Activated CD4-positive, alpha-beta memory T cell treated with anti-CD3 and anti-CD28 coated beads, Interleukin-2, amount 10 ng/mL, durations not matched to agents 7 days and 5 days (primary cell): ENCODE results near the gene NR3C2. TPM values are rescaled to one million over a fixed set of nuclear protein-coding genes. Genes with fewer than 3 reads are reported as not detected.

Source experiments
- CTCF ChIA-PET: fragments of 350-600 bp; sonication (Branson Sonifier 250); formaldehyde crosslinking; loops from one replicate; lab custom pipeline; 2021; ENCODE audit warnings: antibody characterized with exemption, inconsistent platforms; lab: Charles Lee
- POLR2A ChIA-PET: fragments of 350-600 bp; sonication (Branson Sonifier 250); formaldehyde crosslinking; loops from one replicate; lab custom pipeline; 2021; ENCODE audit warnings: antibody characterized with exemption; lab: Charles Lee
- DNase-seq: peaks from one replicate; pipeline ENCODE4 v3.0.0-alpha.2; 2020
- H3K27ac Mint-ChIP-seq: one replicate; pipeline ENCODE4 v1.8.0; 2021; ENCODE audit warnings: mild to moderate bottlenecking, mixed read lengths
- H3K27me3 Mint-ChIP-seq: one replicate; pipeline ENCODE4 v1.8.0; 2021; ENCODE audit warnings: mixed read lengths
- H3K36me3 Mint-ChIP-seq: one replicate; pipeline ENCODE4 v1.8.0; 2021; ENCODE audit warnings: low read depth, mixed read lengths
- H3K4me1 Mint-ChIP-seq: one replicate; pipeline ENCODE4 v1.8.0; 2021; ENCODE audit warnings: mixed read lengths
- H3K4me3 Mint-ChIP-seq: one replicate; pipeline ENCODE4 v1.8.0; 2021; ENCODE audit warnings: mild to moderate bottlenecking, mixed read lengths
- H3K9me3 Mint-ChIP-seq: one replicate; pipeline ENCODE4 v1.8.0; 2021; ENCODE audit warnings: mixed read lengths
- total RNA-seq, 2 experiments: library from RNA; stranded (reverse); gene quantifications; one replicate each; pipeline ENCODE4 v1.2.3, GENCODE V29; 2021

Gene NR3C2
- total RNA-seq, 2 experiments from 2014 or later: 4.1 to 5.0 TPM

GRCh38 chr4:148054275-148054674 is 387.9 kb downstream of the NR3C2 start:
- Mint-ChIP-seq H3K9me3 (no peaks in the 10 kb centered on the region), H3K36me3 (peaks cover 13% of the 10 kb centered on the region), H3K4me1 (peaks cover 84% of the 10 kb centered on the region), H3K27me3 (no peaks in the 10 kb centered on the region), H3K4me3 (no peak overlapping the region), H3K27ac (peak overlapping the region; percentile 31)
- ChIA-PET POLR2A (interaction anchor here (1.2 to 5.8 kb wide), 2 partner anchors 110 to 389 kb away, joined by 3 to 40 read pairs; partner anchors contain the start of gene NR3C2), CTCF (no interaction called here)
- no peak for DNase-seq

- CTCF ChIA-PET: no interaction called here
- Mint-ChIP-seq H3K9me3 (no peaks in the 10 kb centered on the region), H3K4me1 (peaks cover 76% of the 10 kb centered on the region), H3K4me3 (no peak overlapping the region), H3K36me3 (peaks cover 16% of the 10 kb centered on the region), H3K27ac (peak overlapping the region; percentile 50), H3K27me3 (no peaks in the 10 kb centered on the region)
- POLR2A ChIA-PET: interaction anchor here (1.1 to 5.8 kb wide), 4 partner anchors 109 to 390 kb away, joined by 3 to 40 read pairs (median 7); partner anchors contain the start of genes ARHGAP10 and NR3C2
- no peak for DNase-seq
Observed at GRCh38 chr4:148053298-148054003, 388.8 kb downstream of the NR3C2 start.

- CTCF ChIA-PET: interaction anchor here (0.8 to 1.3 kb wide), 3 partner anchors 9 to 70 kb away, joined by 3 to 4 read pairs (median 3); no protein-coding TSS in a partner anchor
- peak; percentile 53 for DNase-seq
- POLR2A ChIA-PET: interaction anchor here (0.7 to 5.8 kb wide), 8 partner anchors 8 to 1981 kb away, joined by 3 to 40 read pairs (median 6); partner anchors contain the start of genes ARHGAP10 and NR3C2
- H3K27me3 Mint-ChIP-seq: no peaks in the 10 kb centered on the region
- H3K36me3 Mint-ChIP-seq: peaks cover 21% of the 10 kb centered on the region
- no peaks in the 10 kb centered on the region for H3K9me3 Mint-ChIP-seq
- peaks cover 66% of the 10 kb centered on the region for H3K4me1 Mint-ChIP-seq
- no peak overlapping the region for H3K4me3 Mint-ChIP-seq
- peak overlapping the region; percentile 68 for H3K27ac Mint-ChIP-seq
Observed at GRCh38 chr4:148052448-148052847, 389.8 kb downstream of the NR3C2 start.

- no peak for DNase-seq
- POLR2A ChIA-PET: interaction anchor here (1.1 kb wide), 1 partner anchor 14 kb away, joined by 3 read pairs; no protein-coding TSS in a partner anchor
- H3K9me3 Mint-ChIP-seq: no peaks in the 10 kb centered on the region
- H3K4me1 Mint-ChIP-seq: peaks cover 55% of the 10 kb centered on the region
- no peaks in the 10 kb centered on the region for H3K27me3 Mint-ChIP-seq
- H3K4me3 Mint-ChIP-seq: no peak overlapping the region
- CTCF ChIA-PET: interaction anchor here (0.9 kb wide), 1 partner anchor 22 kb away, joined by 3 read pairs; no protein-coding TSS in a partner anchor
- peak overlapping the region; percentile 68 for H3K27ac Mint-ChIP-seq
- peaks cover 28% of the 10 kb centered on the region for H3K36me3 Mint-ChIP-seq
Observed at GRCh38 chr4:148051403-148051802, 390.8 kb downstream of the NR3C2 start.

GRCh38 chr4:148048598-148048997 is 393.6 kb downstream of the NR3C2 start:
- POLR2A ChIA-PET: no interaction called here
- H3K27me3 Mint-ChIP-seq: no peaks in the 10 kb centered on the region
- CTCF ChIA-PET: no interaction called here

GRCh38 chr4:148044912-148045352 is 397.3 kb downstream of the NR3C2 start:
- no peaks in the 10 kb centered on the region for H3K9me3 Mint-ChIP-seq
- peaks cover 17% of the 10 kb centered on the region for H3K36me3 Mint-ChIP-seq
- no peak overlapping the region for H3K27ac Mint-ChIP-seq
- H3K4me1 Mint-ChIP-seq: peaks cover 8% of the 10 kb centered on the region
- H3K4me3 Mint-ChIP-seq: no peak overlapping the region
- DNase-seq: no peak
- POLR2A ChIA-PET: interaction anchor here (1.2 kb wide), 1 partner anchor 397 kb away, joined by 4 read pairs; the partner anchor contains the start of gene NR3C2
- H3K27me3 Mint-ChIP-seq: no peaks in the 10 kb centered on the region
- CTCF ChIA-PET: interaction anchor here (0.6 to 1.6 kb wide), 2 partner anchors 14 to 617 kb away, joined by 3 read pairs; no protein-coding TSS in a partner anchor

More at GRCh38 chr4:148048598-148048997, 393.6 kb downstream of the NR3C2 start:
- H3K9me3 Mint-ChIP-seq: no peaks in the 10 kb centered on the region
- no peak overlapping the region for H3K27ac Mint-ChIP-seq
- no peak overlapping the region for H3K4me3 Mint-ChIP-seq
- peaks cover 39% of the 10 kb centered on the region for H3K4me1 Mint-ChIP-seq
- DNase-seq: no peak
- peaks cover 21% of the 10 kb centered on the region for H3K36me3 Mint-ChIP-seq

GRCh38 chr4:148044089-148044911 is 397.9 kb downstream of the NR3C2 start:
- H3K36me3 Mint-ChIP-seq: peaks cover 15% of the 10 kb centered on the region
- peaks cover 8% of the 10 kb centered on the region for H3K4me1 Mint-ChIP-seq
- ChIA-PET CTCF (interaction anchor here (1.6 kb wide), 1 partner anchor 15 kb away, joined by 3 read pairs; no protein-coding TSS in a partner anchor), POLR2A (interaction anchor here (1.2 kb wide), 1 partner anchor 398 kb away, joined by 4 read pairs; the partner anchor contains the start of gene NR3C2)
- H3K27ac Mint-ChIP-seq: no peak overlapping the region
- H3K4me3 Mint-ChIP-seq: no peak overlapping the region
- H3K9me3 Mint-ChIP-seq: no peaks in the 10 kb centered on the region
- no peaks in the 10 kb centered on the region for H3K27me3 Mint-ChIP-seq
- DNase-seq: no peak

- no peak for DNase-seq
- CTCF ChIA-PET: no interaction called here
- POLR2A ChIA-PET: no interaction called here
- Mint-ChIP-seq H3K27ac (no peak overlapping the region), H3K4me1 (peaks cover 10% of the 10 kb centered on the region), H3K36me3 (no peaks in the 10 kb centered on the region), H3K9me3 (peaks cover 3% of the 10 kb centered on the region), H3K4me3 (no peak overlapping the region), H3K27me3 (no peaks in the 10 kb centered on the region)
Observed at GRCh38 chr4:148041606-148042329, 400.4 kb downstream of the NR3C2 start.

- CTCF ChIA-PET: no interaction called here
- no peak for DNase-seq
- H3K27me3 Mint-ChIP-seq: no peaks in the 10 kb centered on the region
- POLR2A ChIA-PET: no interaction called here
- H3K27ac Mint-ChIP-seq: no peak overlapping the region
- peaks cover 2% of the 10 kb centered on the region for H3K4me1 Mint-ChIP-seq
- H3K36me3 Mint-ChIP-seq: peaks cover 10% of the 10 kb centered on the region
- no peak overlapping the region for H3K4me3 Mint-ChIP-seq
- peaks cover 9% of the 10 kb centered on the region for H3K9me3 Mint-ChIP-seq
Observed at GRCh38 chr4:148034813-148035212, 407.4 kb downstream of the NR3C2 start.

- ChIA-PET POLR2A (no interaction called here), CTCF (interaction anchor here (1.1 kb wide), 1 partner anchor 21 kb away, joined by 3 read pairs; no protein-coding TSS in a partner anchor)
- Mint-ChIP-seq H3K4me3 (no peak overlapping the region), H3K4me1 (no peaks in the 10 kb centered on the region), H3K27ac (no peak overlapping the region), H3K27me3 (no peaks in the 10 kb centered on the region), H3K36me3 (peaks cover 8% of the 10 kb centered on the region), H3K9me3 (no peaks in the 10 kb centered on the region)
- DNase-seq: no peak
Observed at GRCh38 chr4:148030193-148030873, 411.9 kb downstream of the NR3C2 start.

GRCh38 chr4:148029781-148030180 is 412.4 kb downstream of the NR3C2 start:
- Mint-ChIP-seq H3K4me1 (no peaks in the 10 kb centered on the region), H3K4me3 (no peak overlapping the region), H3K9me3 (no peaks in the 10 kb centered on the region), H3K36me3 (peaks cover 8% of the 10 kb centered on the region), H3K27ac (no peak overlapping the region), H3K27me3 (no peaks in the 10 kb centered on the region)
- DNase-seq: no peak
- POLR2A ChIA-PET: no interaction called here
- CTCF ChIA-PET: interaction anchor here (1.1 kb wide), 1 partner anchor 21 kb away, joined by 3 read pairs; no protein-coding TSS in a partner anchor
